HCT116 (cell line): ENCODE results near the gene ITGAE. TPM values are rescaled to one million over a fixed set of nuclear protein-coding genes. Genes with fewer than 3 reads are reported as not detected.
"Not testable (repeated sequence)": the region's sequence is repeated elsewhere in the genome, so short reads cannot be mapped to it uniquely, and the experiment has no call there.

Source experiments
- ATAC-seq: fragments of 200-7000 bp; cut with Tn5 transposase; 2 replicates; pipeline ENCODE4 v1.9.1; 2020; ENCODE audit warnings: mild to moderate bottlenecking, moderate library complexity
- BruUV-seq: library from RNA; stranded (reverse); fragments of 400-500 nt; replicated peaks from 2 replicates; lab custom pipeline; 2021; lab: Mats Ljungman, UMichigan
- CTCF ChIA-PET: fragments of 300-600 bp; sonication (Branson Sonifier 250); formaldehyde crosslinking; loops from one replicate; lab custom pipeline; 2021; ENCODE audit warnings: antibody characterized with exemption; lab: Charles Lee
- POLR2A ChIA-PET: fragments of 300-600, 350-600 bp; sonication (Branson Sonifier 250); formaldehyde crosslinking; loops from one replicate; lab custom pipeline; 2021; ENCODE audit warnings: antibody characterized with exemption; lab: Charles Lee
- RAD21 ChIA-PET, 2 experiments: fragments of 300-600 bp; sonication (Branson Sonifier 250); formaldehyde crosslinking; loops; one replicate each; lab custom pipeline; 2023; ENCODE audit warnings: low total read pairs in 2 of 2; ENCODE audit not compliant: uncharacterized antibody in 2 of 2, unreplicated experiment in 2 of 2, low non-redundant PET in 1 of 2; lab: Charles Lee
- DNase-seq: peaks from one replicate; pipeline ENCODE4 v3.0.0-alpha.2; 2010; ENCODE audit warnings: low read depth, low spot score
- H2AFZ ChIP-seq: fragments of 200-600 bp; shearing (Covaris generic), sonication (generic); 2 replicates; pipeline ENCODE4 v1.6.1; 2017; ENCODE audit warnings: low read depth, mixed run types, mixed read lengths, antibody characterized with exemption, low read length; ENCODE audit not compliant: poor library complexity, severe bottlenecking
- H3K27ac ChIP-seq: 2 replicates; pipeline ENCODE4 v1.5.1; 2012; ENCODE audit warnings: low read depth, low read length
- H3K27me3 ChIP-seq: fragments of 200-600 bp; sonication (generic); 2 replicates; pipeline ENCODE4 v1.6.1; 2016; ENCODE audit warnings: mixed run types, low read length, mixed read lengths; ENCODE audit not compliant: insufficient read depth
- H3K36me3 ChIP-seq, 2 experiments: fragments of 200-500 bp in 1 of 2; fragments of 200-600 bp in 1 of 2; sonication (Bioruptor generic) in 1 of 2; sonication (generic) in 1 of 2; 2 replicates each; pipeline versions ENCODE4 v1.5.1 to v1.6.1; 2014 to 2016; ENCODE audit warnings: low read length in 2 of 2, inconsistent platforms in 1 of 2, mixed read lengths in 1 of 2, mixed run types in 1 of 2; ENCODE audit not compliant: insufficient read depth in 2 of 2, control insufficient read depth in 1 of 2
- H3K4me1 ChIP-seq, 2 experiments: fragments of 200-600 bp in 1 of 2; sonication (generic) in 1 of 2; 2 replicates each; pipeline versions ENCODE4 v1.5.1 to v1.6.1; 2012 to 2017; ENCODE audit warnings: low read length in 2 of 2, inconsistent platforms in 1 of 2, mild to moderate bottlenecking in 1 of 2, mixed read lengths in 1 of 2, mixed run types in 1 of 2, moderate library complexity in 1 of 2; ENCODE audit not compliant: insufficient read depth in 2 of 2, control insufficient read depth in 1 of 2
- H3K4me2 ChIP-seq: fragments of 200-600 bp; sonication (generic); 2 replicates; pipeline ENCODE4 v1.6.1; 2017; ENCODE audit warnings: mixed run types, low read length, mixed read lengths
- H3K4me3 ChIP-seq, 2 experiments: fragments of 200-600 bp in 1 of 2; sonication (generic) in 1 of 2; replicated peaks in 1 of 2; 2 replicates each; pipeline ENCODE4 v1.5.1; 2011 to 2016; ENCODE audit warnings: low read length in 2 of 2, control low read depth in 1 of 2, low read depth in 1 of 2, mild to moderate bottlenecking in 1 of 2, mixed read lengths in 1 of 2, mixed run types in 1 of 2
- H3K79me2 ChIP-seq: fragments of 200-600 bp; sonication (generic); 2 replicates; pipeline ENCODE4 v1.6.1; 2017; ENCODE audit warnings: mild to moderate bottlenecking, mixed run types, low read length, moderate library complexity, mixed read lengths; ENCODE audit not compliant: insufficient read depth
- H3K9ac ChIP-seq: fragments of 200-600 bp; sonication (generic); 2 replicates; pipeline ENCODE4 v1.6.1; 2016; ENCODE audit warnings: low read length, mixed read lengths
- H3K9me2 ChIP-seq: fragments of 200-600 bp; sonication (generic), shearing (Covaris generic); 2 replicates; pipeline ENCODE4 v1.6.1; 2017; ENCODE audit warnings: mixed run types, mild to moderate bottlenecking, moderate library complexity; ENCODE audit not compliant: insufficient read depth
- H3K9me3 ChIP-seq, 2 experiments: fragments of 200-500 bp in 1 of 2; fragments of 200-600 bp in 1 of 2; sonication (Bioruptor generic) in 1 of 2; sonication (generic) in 1 of 2; 2 replicates each; pipeline ENCODE4 v1.6.1; 2014 to 2017; ENCODE audit warnings: low read length in 2 of 2, mixed read lengths in 2 of 2, inconsistent platforms in 1 of 2, low read depth in 1 of 2, mild to moderate bottlenecking in 1 of 2, mixed run types in 1 of 2, moderate library complexity in 1 of 2; ENCODE audit not compliant: control insufficient read depth in 1 of 2, insufficient read depth in 1 of 2
- H4K20me1 ChIP-seq: fragments of 200-600 bp; sonication (generic), shearing (Covaris generic); 2 replicates; pipeline ENCODE4 v1.6.1; 2017; ENCODE audit warnings: mixed run types, mild to moderate bottlenecking, moderate library complexity; ENCODE audit not compliant: insufficient read depth
- CTCF ChIP-seq, 3 experiments: fragments of 200-600 bp in 1 of 3; sonication (generic) in 1 of 3; IDR thresholded peaks in 2 of 3; conservative IDR thresholded peaks in 1 of 3; 2 replicates each; pipeline ENCODE4 v1.5.1; 2012 to 2017; ENCODE audit warnings: low read depth in 2 of 3, low read length in 2 of 3, antibody characterized with exemption in 1 of 3, borderline replicate concordance in 1 of 3, control low read depth in 1 of 3, mild to moderate bottlenecking in 1 of 3, mixed read lengths in 1 of 3, mixed run types in 1 of 3, moderate library complexity in 1 of 3; ENCODE audit not compliant: insufficient read depth in 1 of 3
- POLR2AphosphoS5 ChIP-seq: IDR thresholded peaks from 2 replicates; pipeline ENCODE4 v1.6.1; 2011; ENCODE audit warnings: mild to moderate bottlenecking, low read depth, low read length, moderate library complexity
- intact Hi-C: fragments of 100-400 bp; cut with micrococcal nuclease; formaldehyde crosslinking; loops from 2 replicates; pipeline ENCODE4 v1.10.0; 2022
- total RNA-seq: library from RNA; stranded (reverse); gene quantifications from one replicate; pipeline ENCODE4 v1.2.1, GENCODE V29; 2021; ENCODE audit not compliant: unreplicated experiment

Gene ITGAE
- total RNA-seq, 1 experiment from 2014 or later, result 19.9 TPM

- ATAC-seq, result peak; percentile 7; the same call in 1 of the 2 replicates
- Histone ChIP-seq H3K27ac (peak overlapping the region; percentile 81), H3K9me3 (no peaks in the 10 kb centered on the region), H3K4me1 (peaks cover 5 to 20% of the 10 kb centered on the region in 2 experiments; a peak in 3 of 4 replicates), H3K9ac (peak overlapping the region; percentile 93), H3K9me2 (no peaks in the 10 kb centered on the region), H4K20me1 (no peaks in the 10 kb centered on the region), H2AFZ (no peak overlapping the region), H3K79me2 (peaks cover 47% of the 10 kb centered on the region), H3K4me2 (peak overlapping the region; percentile 90), H3K4me3 (peak overlapping the region; percentile 84 to 91), H3K36me3 (peaks cover 8 to 19% of the 10 kb centered on the region in 2 experiments; a peak in 3 of 4 replicates), H3K27me3 (no peaks in the 10 kb centered on the region)
- TSS peak; percentile 47 for BruUV-seq
- intact Hi-C loops, result loop anchor here (5.0 to 10.0 kb wide), 2 partner anchors 230 to 562 kb away; no protein-coding TSS in a partner anchor
- ChIA-PET RAD21 (no interaction called here), CTCF (interaction anchor here (1.6 to 5.4 kb wide), 7 partner anchors 48 to 797 kb away, joined by 3 to 73 read pairs (median 5); partner anchors contain the start of gene CAMKK1), POLR2A (no interaction called here)
- no peak for TF ChIP-seq CTCF (IDR thresholded peaks at IDR 0.05 in 2 of 3, conservative IDR thresholded peaks at IDR 0.05 in 1 of 3; ENCODE audit: borderline replicate concordance in 1 of 3, insufficient read depth in 1 of 3, low read depth in 2 of 3, low read length in 2 of 3)
- TF ChIP-seq POLR2AphosphoS5, result 0 out of 2 replicates have a peak, but pooled peaks have one; percentile 15
- no peak for DNase-seq
Measured at GRCh38 chr17:3845291-3845620, 44.3 kb upstream of the ITGAE start.

- BruUV-seq, H4K20me1 ChIP-seq, H3K9me3 ChIP-seq, H3K9ac ChIP-seq, H3K27me3 ChIP-seq, H2AFZ ChIP-seq, ATAC-seq, DNase-seq, H3K27ac ChIP-seq, H3K9me2 ChIP-seq, POLR2A ChIA-PET: not testable (repeated sequence)
- Histone ChIP-seq H3K4me3 (peak overlapping the region; percentile 84 to 91; a peak in 3 of 4 replicates), H3K36me3 (peaks cover 13 to 24% of the 10 kb centered on the region in 2 experiments; a peak in 3 of 4 replicates), H3K4me2 (peak overlapping the region; percentile 90), H3K4me1 (peaks cover 5 to 23% of the 10 kb centered on the region in 2 experiments; a peak in 3 of 4 replicates), H3K79me2 (peaks cover 54% of the 10 kb centered on the region)
- CTCF ChIA-PET, result interaction anchor here (1.0 to 5.4 kb wide), 9 partner anchors 10 to 796 kb away, joined by 3 to 73 read pairs (median 6); partner anchors contain the start of gene CAMKK1
- RAD21 ChIA-PET, result interaction anchor here in 1 of 2 experiments (1.0 kb wide), 1 partner anchor 107 kb away, joined by 8 read pairs; no protein-coding TSS in a partner anchor
- intact Hi-C loops, result loop anchor here (1.0 to 10.0 kb wide), 3 partner anchors 63 to 230 kb away; no protein-coding TSS in a partner anchor
Measured at GRCh38 chr17:3844556-3844955, 43.6 kb upstream of the ITGAE start.
